ENCODE results near the gene CNTN4. TPM values are rescaled to one million over a fixed set of nuclear protein-coding genes. Genes with fewer than 3 reads are reported as not detected.

CNTN4 gene
- total RNA-seq, 1 donor from 2014 or later = 0.79 TPM

DNA sequence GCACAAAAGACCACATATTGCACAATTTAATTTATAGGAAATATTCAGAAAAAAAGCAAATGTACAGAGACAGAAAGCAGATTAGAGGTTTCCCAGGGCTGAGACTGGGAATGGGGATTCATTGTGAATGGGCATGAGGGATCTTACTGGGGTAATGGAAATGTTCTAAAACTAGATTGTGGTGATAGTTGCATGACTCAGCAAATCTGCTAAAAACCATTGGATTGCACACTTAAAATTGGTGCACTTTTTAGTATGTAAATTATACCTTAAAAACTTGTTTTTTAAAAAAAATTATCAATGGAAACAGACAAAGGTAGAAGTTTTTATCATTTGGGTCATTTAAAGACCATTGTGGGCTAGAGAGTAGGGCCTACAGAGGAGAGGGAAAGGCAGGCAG lies 780.9 kb downstream of the CNTN4 start:
- Histone ChIP-seq H3K36me3 (ENCODE audit: control insufficient read depth, insufficient read depth, low read length) (no peaks in the 10 kb centered on the region), H3K4me3 (ENCODE audit: low read depth, low read length) (no peak overlapping the region), H3K27me3 (ENCODE audit: control insufficient read depth, insufficient read depth, low read length) (no peaks in the 10 kb centered on the region)
- TF ChIP-seq, protein P1, sequence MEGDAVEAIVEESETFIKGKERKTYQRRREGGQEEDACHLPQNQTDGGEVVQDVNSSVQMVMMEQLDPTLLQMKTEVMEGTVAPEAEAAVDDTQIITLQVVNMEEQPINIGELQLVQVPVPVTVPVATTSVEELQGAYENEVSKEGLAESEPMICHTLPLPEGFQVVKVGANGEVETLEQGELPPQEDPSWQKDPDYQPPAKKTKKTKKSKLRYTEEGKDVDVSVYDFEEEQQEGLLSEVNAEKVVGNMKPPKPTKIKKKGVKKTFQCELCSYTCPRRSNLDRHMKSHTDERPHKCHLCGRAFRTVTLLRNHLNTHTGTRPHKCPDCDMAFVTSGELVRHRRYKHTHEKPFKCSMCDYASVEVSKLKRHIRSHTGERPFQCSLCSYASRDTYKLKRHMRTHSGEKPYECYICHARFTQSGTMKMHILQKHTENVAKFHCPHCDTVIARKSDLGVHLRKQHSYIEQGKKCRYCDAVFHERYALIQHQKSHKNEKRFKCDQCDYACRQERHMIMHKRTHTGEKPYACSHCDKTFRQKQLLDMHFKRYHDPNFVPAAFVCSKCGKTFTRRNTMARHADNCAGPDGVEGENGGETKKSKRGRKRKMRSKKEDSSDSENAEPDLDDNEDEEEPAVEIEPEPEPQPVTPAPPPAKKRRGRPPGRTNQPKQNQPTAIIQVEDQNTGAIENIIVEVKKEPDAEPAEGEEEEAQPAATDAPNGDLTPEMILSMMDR (IDR thresholded peaks at IDR 0.05; ENCODE audit: insufficient read depth, low read length, severe bottlenecking) = no peak
- FAIRE-seq (no peak), DNase-seq (ENCODE audit: low read depth) (no peak)

DNA sequence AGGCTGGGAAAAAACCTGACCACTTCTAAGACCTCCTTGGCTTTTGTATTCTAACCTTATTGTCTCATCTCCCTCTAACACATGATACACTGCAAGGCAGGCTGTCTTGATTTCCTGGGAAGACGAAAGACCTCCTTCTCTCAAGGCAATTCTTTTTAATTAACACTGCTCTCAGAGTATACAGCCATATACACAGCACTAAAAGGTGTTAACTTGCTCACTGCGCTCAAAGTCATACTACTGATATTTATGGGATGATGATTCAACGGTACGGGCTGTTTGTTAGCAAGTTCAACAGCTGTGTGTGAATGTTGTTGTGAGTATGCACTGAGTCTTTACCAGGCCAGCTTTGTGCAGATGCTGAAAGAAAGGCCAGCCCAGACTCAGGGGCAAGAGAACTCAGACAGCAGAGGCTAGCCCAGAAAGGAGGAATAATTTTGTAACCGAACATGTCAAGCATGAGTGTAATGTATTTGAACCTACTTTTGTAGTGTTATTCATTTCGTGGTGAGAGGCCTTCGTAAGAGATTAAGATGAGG lies 781.6 kb downstream of the CNTN4 start:
- Histone ChIP-seq H3K4me3 (ENCODE audit: low read depth, low read length) (no peak overlapping the region), H3K27me3 (ENCODE audit: control insufficient read depth, insufficient read depth, low read length) (no peaks in the 10 kb centered on the region), H3K36me3 (ENCODE audit: control insufficient read depth, insufficient read depth, low read length) (no peaks in the 10 kb centered on the region)
- DNase-seq (ENCODE audit: low read depth) (no peak), FAIRE-seq (no peak)
- TF ChIP-seq, protein P1 (IDR thresholded peaks at IDR 0.05; ENCODE audit: insufficient read depth, low read length, severe bottlenecking) = no peak

DNA sequence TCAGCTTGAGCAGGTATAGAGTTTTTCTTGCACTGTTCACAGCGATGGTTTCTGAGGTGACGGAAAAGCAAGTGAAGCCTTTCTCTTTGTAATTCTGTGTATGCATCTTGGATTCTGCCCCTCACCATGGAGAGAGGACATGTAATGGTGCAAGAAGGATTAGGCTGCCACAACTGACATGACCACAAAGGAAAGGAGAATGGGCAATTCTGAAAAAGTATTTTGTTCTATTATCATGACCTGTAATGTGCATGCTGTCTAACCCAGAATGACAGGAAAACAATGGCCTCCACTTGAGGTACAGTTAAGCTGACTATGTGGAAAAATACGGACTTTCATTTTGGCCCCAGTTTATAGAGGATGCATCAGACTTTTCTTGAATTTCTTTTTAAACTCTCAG lies 784.6 kb downstream of the CNTN4 start:
- TF ChIP-seq, protein P1 (IDR thresholded peaks at IDR 0.05; ENCODE audit: insufficient read depth, low read length, severe bottlenecking) = no peak
- Histone ChIP-seq H3K27me3 (ENCODE audit: control insufficient read depth, insufficient read depth, low read length) (no peaks in the 10 kb centered on the region), H3K36me3 (ENCODE audit: control insufficient read depth, insufficient read depth, low read length) (no peaks in the 10 kb centered on the region), H3K4me3 (ENCODE audit: low read depth, low read length) (no peak overlapping the region)
- FAIRE-seq = no peak
- DNase-seq (ENCODE audit: low read depth) = no peak

DNA sequence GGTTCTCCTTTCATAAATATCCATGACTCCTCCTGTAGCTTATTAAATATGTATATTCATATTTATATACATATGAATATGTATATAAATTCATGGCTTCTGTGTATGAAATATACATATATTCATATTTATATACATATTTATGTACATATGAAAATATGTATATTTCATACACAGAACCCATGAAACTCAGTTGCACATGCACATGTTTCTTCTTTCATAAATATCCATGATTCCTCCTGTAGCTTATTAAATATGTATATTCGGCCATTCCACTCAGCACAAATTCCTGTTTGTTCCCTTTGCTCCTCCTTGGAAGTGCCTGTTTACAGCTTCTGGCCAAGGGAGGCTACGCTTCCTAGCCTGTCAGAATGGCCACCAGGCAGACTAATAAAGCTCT lies 789.9 kb downstream of the CNTN4 start:
- DNase-seq (ENCODE audit: low read depth) = no peak
- no peak for FAIRE-seq
- TF ChIP-seq, protein P1 (IDR thresholded peaks at IDR 0.05; ENCODE audit: insufficient read depth, low read length, severe bottlenecking) = no peak
- Histone ChIP-seq H3K4me3 (ENCODE audit: low read depth, low read length) (no peak overlapping the region), H3K27me3 (ENCODE audit: control insufficient read depth, insufficient read depth, low read length) (no peaks in the 10 kb centered on the region), H3K36me3 (ENCODE audit: control insufficient read depth, insufficient read depth, low read length) (no peaks in the 10 kb centered on the region)

DNA sequence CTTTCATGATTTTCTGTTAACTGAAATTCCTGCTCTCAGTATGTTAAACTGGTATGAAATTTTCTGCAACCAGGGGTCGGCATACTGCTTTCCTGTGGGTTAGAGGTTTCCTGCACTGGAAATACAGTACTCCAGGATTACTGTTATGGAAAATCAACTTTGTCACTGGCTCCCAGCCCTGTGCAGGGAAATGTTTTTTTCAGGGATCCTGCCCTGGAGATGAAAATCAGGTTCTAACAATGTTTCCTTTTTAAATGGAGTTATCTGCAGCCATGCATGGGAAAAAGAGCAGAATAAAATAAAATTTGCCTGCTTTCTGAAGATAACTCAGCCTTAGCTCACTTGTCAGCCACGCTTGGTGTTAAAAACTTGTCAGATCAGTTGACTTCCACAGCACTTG lies 791.1 kb downstream of the CNTN4 start:
- Histone ChIP-seq H3K36me3 (ENCODE audit: control insufficient read depth, insufficient read depth, low read length) (no peaks in the 10 kb centered on the region), H3K27me3 (ENCODE audit: control insufficient read depth, insufficient read depth, low read length) (no peaks in the 10 kb centered on the region), H3K4me3 (ENCODE audit: low read depth, low read length) (no peak overlapping the region)
- no peak for DNase-seq (ENCODE audit: low read depth)
- no peak for FAIRE-seq
- TF ChIP-seq, protein P1 (IDR thresholded peaks at IDR 0.05; ENCODE audit: insufficient read depth, low read length, severe bottlenecking) = no peak

DNA sequence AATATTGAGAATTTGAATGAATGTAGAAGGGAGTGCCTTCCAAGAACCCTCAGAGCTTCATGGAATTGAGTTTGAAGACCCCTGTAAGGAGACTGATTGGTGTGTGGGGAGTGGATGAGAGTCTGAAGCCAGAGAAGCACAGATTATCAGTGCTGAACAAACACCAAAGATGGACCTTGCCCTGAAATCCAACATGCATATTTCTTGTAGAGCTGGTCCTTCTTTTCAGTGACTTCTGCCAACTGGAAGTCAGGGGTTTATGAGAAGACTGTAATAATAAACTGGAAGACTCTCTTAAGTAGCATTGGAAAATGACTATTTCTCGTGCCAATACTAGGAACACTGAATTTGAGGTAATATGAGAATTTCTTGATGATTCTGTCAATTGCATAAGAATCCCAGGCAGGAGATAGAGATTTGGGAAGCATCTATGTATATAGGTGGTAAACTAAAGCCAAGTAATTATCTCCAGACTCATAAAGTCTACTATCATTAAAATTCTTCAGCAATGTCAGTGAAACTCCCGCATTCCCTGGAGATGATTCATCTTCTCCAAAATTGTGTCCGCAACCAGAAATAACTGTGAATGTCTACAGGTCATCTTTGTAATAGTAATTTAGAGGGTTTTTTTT lies 797.8 kb downstream of the CNTN4 start:
- DNase-seq (ENCODE audit: low read depth) (no peak), FAIRE-seq (no peak)
- H3K4me3 ChIP-seq (ENCODE audit: low read depth, low read length) = no peak overlapping the region
- H3K36me3 ChIP-seq (ENCODE audit: control insufficient read depth, insufficient read depth, low read length) = no peaks in the 10 kb centered on the region
- no peaks in the 10 kb centered on the region for H3K27me3 ChIP-seq (ENCODE audit: control insufficient read depth, insufficient read depth, low read length)
- TF ChIP-seq, protein P1 (IDR thresholded peaks at IDR 0.05; ENCODE audit: insufficient read depth, low read length, severe bottlenecking) = no peak

Measured in bronchial epithelial cell (primary cell).